Neural progenitor cell (in vitro differentiated cells): ENCODE results near the gene SNX27.

ENCODE experiments used
- EZH2 ChIP-seq: fragments of 200-600 bp; sonication (generic); IDR thresholded peaks from 2 replicates; pipeline ENCODE4 v1.6.1; 2017; ENCODE audit warnings: antibody characterized with exemption, mild to moderate bottlenecking, moderate library complexity
- EZH2phosphoT487 ChIP-seq: fragments of 200-600 bp; sonication (generic); IDR thresholded peaks from 2 replicates; pipeline ENCODE4 v1.6.1; 2017; ENCODE audit warnings: antibody characterized with exemption
- TF ChIP-seq, protein P1 (sequence below): fragments of 200-600 bp; sonication (generic); IDR thresholded peaks from 2 replicates; pipeline ENCODE4 v1.5.1; 2017; ENCODE audit warnings: antibody characterized with exemption, mild to moderate bottlenecking

DNA sequence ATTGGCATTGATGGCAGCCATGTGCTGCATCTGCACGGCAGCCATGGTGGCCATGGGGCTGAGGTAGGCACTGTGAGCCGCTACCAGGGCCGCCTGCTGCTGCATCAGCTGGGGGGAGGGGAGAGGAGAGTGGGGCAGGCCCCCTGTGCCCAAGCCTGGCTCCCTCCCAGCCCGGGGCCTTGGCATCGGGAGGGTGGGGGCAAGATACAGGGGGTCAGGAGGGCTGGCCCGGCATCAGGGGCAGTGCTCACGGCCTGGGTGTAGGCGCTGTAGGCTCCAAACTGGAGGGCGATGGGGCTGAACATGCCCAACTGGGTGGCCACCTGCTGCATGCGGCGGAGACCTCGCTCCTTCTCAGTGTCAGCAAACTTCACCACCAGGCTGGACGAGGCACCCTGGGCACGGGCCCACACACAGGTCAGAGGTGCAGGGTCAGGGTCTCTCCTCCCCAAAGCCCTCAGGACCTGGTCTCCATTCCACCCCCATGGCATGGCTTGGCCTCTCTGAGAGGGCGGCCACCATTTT, 95.8 kb downstream of the SNX27 start:
- TF ChIP-seq, protein P1, sequence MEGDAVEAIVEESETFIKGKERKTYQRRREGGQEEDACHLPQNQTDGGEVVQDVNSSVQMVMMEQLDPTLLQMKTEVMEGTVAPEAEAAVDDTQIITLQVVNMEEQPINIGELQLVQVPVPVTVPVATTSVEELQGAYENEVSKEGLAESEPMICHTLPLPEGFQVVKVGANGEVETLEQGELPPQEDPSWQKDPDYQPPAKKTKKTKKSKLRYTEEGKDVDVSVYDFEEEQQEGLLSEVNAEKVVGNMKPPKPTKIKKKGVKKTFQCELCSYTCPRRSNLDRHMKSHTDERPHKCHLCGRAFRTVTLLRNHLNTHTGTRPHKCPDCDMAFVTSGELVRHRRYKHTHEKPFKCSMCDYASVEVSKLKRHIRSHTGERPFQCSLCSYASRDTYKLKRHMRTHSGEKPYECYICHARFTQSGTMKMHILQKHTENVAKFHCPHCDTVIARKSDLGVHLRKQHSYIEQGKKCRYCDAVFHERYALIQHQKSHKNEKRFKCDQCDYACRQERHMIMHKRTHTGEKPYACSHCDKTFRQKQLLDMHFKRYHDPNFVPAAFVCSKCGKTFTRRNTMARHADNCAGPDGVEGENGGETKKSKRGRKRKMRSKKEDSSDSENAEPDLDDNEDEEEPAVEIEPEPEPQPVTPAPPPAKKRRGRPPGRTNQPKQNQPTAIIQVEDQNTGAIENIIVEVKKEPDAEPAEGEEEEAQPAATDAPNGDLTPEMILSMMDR: no peak
- TF ChIP-seq EZH2 (no peak), EZH2phosphoT487 (no peak)
